ENCODE results near the gene ABHD18.
"Not testable (repeated sequence)": the region's sequence is repeated elsewhere in the genome, so short reads cannot be mapped to it uniquely, and the experiment has no call there.

GRCh38 chr4:127963633-127964398, 1.4 kb upstream of the ABHD18 start:
- not testable (repeated sequence) for TF ChIP-seq PRDM4 (tag by site-specific recombination; IDR thresholded peaks at IDR 0.05); ZNF701 (tag by site-specific recombination; IDR thresholded peaks at IDR 0.05); ZNF610 (tag by site-specific recombination; IDR thresholded peaks at IDR 0.05; ENCODE audit: borderline replicate concordance); ZNF184 (tag by site-specific recombination; IDR thresholded peaks at IDR 0.05); ZNF76 (tag by site-specific recombination; IDR thresholded peaks at IDR 0.05; ENCODE audit: borderline replicate concordance, low read depth); CTCF (tag by site-specific recombination; IDR thresholded peaks at IDR 0.05); ZNF311 (tag by site-specific recombination; IDR thresholded peaks at IDR 0.05; ENCODE audit: borderline replicate concordance); REPIN1 (tag by site-specific recombination; IDR thresholded peaks at IDR 0.05; ENCODE audit: low read depth); ZNF792 (tag by site-specific recombination; IDR thresholded peaks at IDR 0.05)
- TF ChIP-seq, protein P1, sequence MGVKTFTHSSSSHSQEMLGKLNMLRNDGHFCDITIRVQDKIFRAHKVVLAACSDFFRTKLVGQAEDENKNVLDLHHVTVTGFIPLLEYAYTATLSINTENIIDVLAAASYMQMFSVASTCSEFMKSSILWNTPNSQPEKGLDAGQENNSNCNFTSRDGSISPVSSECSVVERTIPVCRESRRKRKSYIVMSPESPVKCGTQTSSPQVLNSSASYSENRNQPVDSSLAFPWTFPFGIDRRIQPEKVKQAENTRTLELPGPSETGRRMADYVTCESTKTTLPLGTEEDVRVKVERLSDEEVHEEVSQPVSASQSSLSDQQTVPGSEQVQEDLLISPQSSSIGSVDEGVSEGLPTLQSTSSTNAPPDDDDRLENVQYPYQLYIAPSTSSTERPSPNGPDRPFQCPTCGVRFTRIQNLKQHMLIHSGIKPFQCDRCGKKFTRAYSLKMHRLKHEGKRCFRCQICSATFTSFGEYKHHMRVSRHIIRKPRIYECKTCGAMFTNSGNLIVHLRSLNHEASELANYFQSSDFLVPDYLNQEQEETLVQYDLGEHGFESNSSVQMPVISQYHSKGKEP (tag by site-specific recombination; IDR thresholded peaks at IDR 0.05): not testable (repeated sequence)
- TF ChIP-seq, protein P2, sequence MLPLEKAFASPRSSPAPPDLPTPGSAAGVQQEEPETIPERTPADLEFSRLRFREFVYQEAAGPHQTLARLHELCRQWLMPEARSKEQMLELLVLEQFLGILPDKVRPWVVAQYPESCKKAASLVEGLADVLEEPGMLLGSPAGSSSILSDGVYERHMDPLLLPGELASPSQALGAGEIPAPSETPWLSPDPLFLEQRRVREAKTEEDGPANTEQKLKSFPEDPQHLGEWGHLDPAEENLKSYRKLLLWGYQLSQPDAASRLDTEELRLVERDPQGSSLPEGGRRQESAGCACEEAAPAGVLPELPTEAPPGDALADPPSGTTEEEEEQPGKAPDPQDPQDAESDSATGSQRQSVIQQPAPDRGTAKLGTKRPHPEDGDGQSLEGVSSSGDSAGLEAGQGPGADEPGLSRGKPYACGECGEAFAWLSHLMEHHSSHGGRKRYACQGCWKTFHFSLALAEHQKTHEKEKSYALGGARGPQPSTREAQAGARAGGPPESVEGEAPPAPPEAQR (tag by site-specific recombination; IDR thresholded peaks at IDR 0.05): not testable (repeated sequence)

Data from HEK293 (cell line).